MCF 10A (cell line): Measurements from ENCODE around the gene PCYT2. TPM values are rescaled to one million over a fixed set of nuclear protein-coding genes. Genes with fewer than 3 reads are reported as not detected.

Experiments used
- BruUV-seq: library from RNA; stranded (reverse); fragments of 400-500 nt; replicated peaks from 2 replicates; lab custom pipeline; 2021; lab: Mats Ljungman, UMichigan
- CTCF ChIA-PET: fragments of 300-600 bp; sonication (Branson Sonifier 250); formaldehyde crosslinking; extraction: SDS; loops from one replicate; lab custom pipeline; 2021; ENCODE audit warnings: antibody characterized with exemption, inconsistent platforms; lab: Yijun Ruan, JAX
- POLR2A ChIA-PET: fragments of 300-600, 350-650 bp; sonication (Branson Sonifier 250); formaldehyde crosslinking; extraction: SDS; loops from one replicate; lab custom pipeline; 2020; ENCODE audit warnings: antibody characterized with exemption, inconsistent platforms; lab: Yijun Ruan, JAX
- DNase-seq: peaks from one replicate; pipeline ENCODE4 v3.0.0-alpha.2; 2018; ENCODE audit not compliant: unreplicated experiment
- H3K27ac Mint-ChIP-seq: one replicate; pipeline ENCODE4 v1.8.0; 2022; ENCODE audit warnings: mild to moderate bottlenecking, low read depth, mixed read lengths; ENCODE audit not compliant: unreplicated experiment
- H3K27me3 Mint-ChIP-seq: one replicate; pipeline ENCODE4 v1.8.0; 2022; ENCODE audit warnings: mixed read lengths; ENCODE audit not compliant: insufficient read depth, unreplicated experiment
- H3K36me3 Mint-ChIP-seq: one replicate; pipeline ENCODE4 v1.8.0; 2022; ENCODE audit warnings: mild to moderate bottlenecking, moderate library complexity, mixed read lengths; ENCODE audit not compliant: insufficient read depth, unreplicated experiment
- H3K4me1 Mint-ChIP-seq: one replicate; pipeline ENCODE4 v1.8.0; 2022; ENCODE audit warnings: mixed read lengths; ENCODE audit not compliant: insufficient read depth, unreplicated experiment
- H3K4me3 Mint-ChIP-seq: one replicate; pipeline ENCODE4 v1.8.0; 2022; ENCODE audit warnings: mild to moderate bottlenecking, moderate library complexity, mixed read lengths; ENCODE audit not compliant: unreplicated experiment
- H3K9me3 Mint-ChIP-seq: one replicate; pipeline ENCODE4 v1.8.0; 2022; ENCODE audit warnings: mixed read lengths; ENCODE audit not compliant: unreplicated experiment
- intact Hi-C: fragments of 100-400 bp; cut with micrococcal nuclease; formaldehyde crosslinking; loops from 2 replicates; pipeline ENCODE4 v1.14.1; 2022
- total RNA-seq: library from RNA; stranded (reverse); gene quantifications from 2 replicates; pipeline ENCODE4 v1.2.3, GENCODE V29; 2022
- TF ChIP-seq, protein P1 (sequence below): fragments of 200-600 bp; IDR thresholded peaks from one replicate; pipeline ENCODE4 v1.8.0; 2022; ENCODE audit warnings: antibody characterized with exemption, mild to moderate bottlenecking; ENCODE audit not compliant: unreplicated experiment

The PCYT2 gene
- total RNA-seq, 1 experiment from 2014 or later: 26.8 TPM

DNA sequence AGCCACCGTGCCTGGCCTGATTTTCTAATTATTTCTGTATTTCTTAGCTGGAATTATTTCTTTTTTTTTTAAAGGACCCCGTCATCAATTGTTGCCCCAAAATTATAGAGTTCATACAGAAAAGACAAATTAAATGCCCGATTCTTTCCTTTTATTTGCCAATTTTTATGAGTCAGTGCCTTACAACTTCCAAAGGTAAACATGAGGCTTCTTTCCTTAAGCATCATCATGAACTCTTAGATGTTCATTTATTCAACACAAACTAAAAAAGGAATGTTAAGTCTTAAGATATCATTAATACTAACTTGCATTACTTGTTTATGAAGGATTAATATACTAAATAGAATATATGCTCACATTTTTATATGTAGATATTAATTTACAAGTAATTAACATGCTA lies 32.9 kb downstream of the PCYT2 start:
- no peak for DNase-seq
- Mint-ChIP-seq H3K27ac (no peak overlapping the region), H3K9me3 (no peaks in the 10 kb centered on the region), H3K27me3 (no peaks in the 10 kb centered on the region), H3K36me3 (peaks cover 52% of the 10 kb centered on the region), H3K4me1 (no peaks in the 10 kb centered on the region), H3K4me3 (no peak overlapping the region)
- BruUV-seq: no TSS peak
- CTCF ChIA-PET: no interaction called here
- TF ChIP-seq, protein P1, sequence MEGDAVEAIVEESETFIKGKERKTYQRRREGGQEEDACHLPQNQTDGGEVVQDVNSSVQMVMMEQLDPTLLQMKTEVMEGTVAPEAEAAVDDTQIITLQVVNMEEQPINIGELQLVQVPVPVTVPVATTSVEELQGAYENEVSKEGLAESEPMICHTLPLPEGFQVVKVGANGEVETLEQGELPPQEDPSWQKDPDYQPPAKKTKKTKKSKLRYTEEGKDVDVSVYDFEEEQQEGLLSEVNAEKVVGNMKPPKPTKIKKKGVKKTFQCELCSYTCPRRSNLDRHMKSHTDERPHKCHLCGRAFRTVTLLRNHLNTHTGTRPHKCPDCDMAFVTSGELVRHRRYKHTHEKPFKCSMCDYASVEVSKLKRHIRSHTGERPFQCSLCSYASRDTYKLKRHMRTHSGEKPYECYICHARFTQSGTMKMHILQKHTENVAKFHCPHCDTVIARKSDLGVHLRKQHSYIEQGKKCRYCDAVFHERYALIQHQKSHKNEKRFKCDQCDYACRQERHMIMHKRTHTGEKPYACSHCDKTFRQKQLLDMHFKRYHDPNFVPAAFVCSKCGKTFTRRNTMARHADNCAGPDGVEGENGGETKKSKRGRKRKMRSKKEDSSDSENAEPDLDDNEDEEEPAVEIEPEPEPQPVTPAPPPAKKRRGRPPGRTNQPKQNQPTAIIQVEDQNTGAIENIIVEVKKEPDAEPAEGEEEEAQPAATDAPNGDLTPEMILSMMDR: no peak
- intact Hi-C loops: no loop called here
- POLR2A ChIA-PET: interaction anchor here (0.7 kb wide), 1 partner anchor 20 kb away, joined by 3 read pairs; no protein-coding TSS in a partner anchor

DNA sequence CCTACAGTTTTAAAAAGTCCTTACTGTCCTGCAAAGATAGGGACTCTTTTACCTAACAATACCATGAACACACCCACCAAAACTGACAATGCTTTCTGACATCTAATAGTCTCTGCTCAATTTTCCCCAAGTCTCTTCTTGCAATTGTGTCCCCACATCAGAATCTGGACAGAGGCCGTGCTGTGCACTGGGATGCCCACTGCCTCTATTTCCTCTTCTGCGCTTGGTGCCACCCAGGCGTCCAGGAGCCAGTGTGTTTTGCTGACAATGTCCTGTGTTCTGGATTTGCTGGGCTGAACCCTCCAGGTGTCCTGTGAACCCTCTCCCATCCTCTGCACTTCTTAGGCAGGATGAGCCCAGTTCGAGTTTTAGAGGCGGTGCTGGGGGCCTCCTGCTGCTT lies 33.6 kb downstream of the PCYT2 start:
- H3K4me1 Mint-ChIP-seq: no peaks in the 10 kb centered on the region
- DNase-seq: no peak
- TF ChIP-seq, protein P1: no peak
- no peak overlapping the region for H3K4me3 Mint-ChIP-seq
- no peaks in the 10 kb centered on the region for H3K9me3 Mint-ChIP-seq
- POLR2A ChIA-PET: interaction anchor here (0.7 kb wide), 1 partner anchor 20 kb away, joined by 3 read pairs; no protein-coding TSS in a partner anchor
- intact Hi-C loops: no loop called here
- BruUV-seq: no TSS peak
- H3K27me3 Mint-ChIP-seq: no peaks in the 10 kb centered on the region
- no peak overlapping the region for H3K27ac Mint-ChIP-seq
- H3K36me3 Mint-ChIP-seq: peaks cover 48% of the 10 kb centered on the region
- CTCF ChIA-PET: no interaction called here

DNA sequence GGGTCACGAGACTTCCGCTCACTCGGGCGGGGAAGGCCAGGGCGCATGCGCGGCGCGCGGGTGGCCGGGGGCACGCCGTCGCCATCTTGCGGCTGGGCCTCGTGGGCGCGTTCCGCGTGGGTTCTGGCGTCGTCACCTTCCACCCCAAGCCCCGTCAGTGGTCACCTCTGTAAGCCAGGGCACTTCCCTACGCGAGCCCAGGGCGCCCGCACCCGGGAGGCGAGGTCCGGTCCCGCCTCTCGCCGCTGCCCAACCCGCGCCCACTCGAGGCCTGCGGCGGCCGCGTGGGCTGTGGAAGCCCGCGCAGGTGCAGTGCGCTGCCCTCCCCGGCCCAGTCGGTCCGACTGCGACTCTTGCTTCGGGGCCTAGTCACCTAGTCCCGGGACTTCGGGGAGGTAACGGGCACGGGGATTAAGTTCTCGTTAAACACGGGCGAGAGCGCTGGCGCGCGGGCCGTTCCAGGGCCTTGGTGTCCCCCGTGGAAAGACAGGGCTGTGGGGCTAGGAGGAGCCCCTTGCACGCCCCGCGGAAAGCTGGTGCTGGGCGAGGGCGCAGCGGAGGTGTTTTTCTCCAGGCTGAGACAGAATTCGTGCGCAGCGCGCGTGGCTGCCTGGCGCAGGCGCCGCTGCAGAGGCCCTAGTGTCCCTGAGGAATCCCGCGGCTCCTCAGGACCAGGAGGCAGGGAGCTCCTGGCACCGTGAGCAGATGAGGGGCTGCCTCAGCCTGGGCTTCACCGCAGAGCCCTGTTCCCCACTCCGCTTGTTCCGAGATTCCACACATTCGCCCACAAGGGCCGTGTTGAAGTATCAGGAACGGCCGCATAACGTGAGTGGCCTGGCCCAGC lies 39.6 kb downstream of the PCYT2 start:
- BruUV-seq: TSS peak; percentile 68
- ChIA-PET CTCF (interaction anchor here (1.0 kb wide), 1 partner anchor 14 kb away, joined by 6 read pairs; no protein-coding TSS in a partner anchor), POLR2A (interaction anchor here (0.6 to 4.1 kb wide), 15 partner anchors 10 to 166 kb away, joined by 3 to 27 read pairs (median 11); partner anchors contain the start of genes ALYREF, DCXR, P4HB and PYCR1)
- peak; percentile 89 for DNase-seq
- Mint-ChIP-seq H3K4me3 (peak overlapping the region; percentile 78), H3K36me3 (peaks cover 52% of the 10 kb centered on the region), H3K27me3 (no peaks in the 10 kb centered on the region), H3K27ac (peak overlapping the region; percentile 88), H3K9me3 (no peaks in the 10 kb centered on the region), H3K4me1 (peaks cover 18% of the 10 kb centered on the region)
- intact Hi-C loops: no loop called here
- TF ChIP-seq, protein P1: peak; percentile 28

DNA sequence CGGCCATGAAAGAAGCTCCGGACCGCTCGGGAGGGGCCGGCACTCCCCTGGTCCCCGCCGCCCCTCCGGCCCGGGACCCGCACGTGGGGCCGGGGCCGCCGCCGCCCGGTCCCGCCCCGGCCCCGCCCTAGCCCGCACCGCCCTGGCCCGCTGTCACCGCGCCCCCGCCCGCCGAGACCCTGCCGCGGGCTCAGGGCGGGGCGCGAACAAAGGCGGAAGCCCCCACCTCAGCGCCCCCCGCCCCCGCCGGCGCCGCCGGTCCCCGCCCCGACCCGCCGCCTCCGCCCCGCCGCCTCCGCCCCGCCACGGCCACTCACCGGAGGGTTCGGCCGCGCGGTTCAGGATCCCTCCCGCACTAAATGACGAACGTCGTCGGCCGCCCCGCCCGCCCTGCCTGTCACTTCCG lies 40.2 kb downstream of the PCYT2 start, which contains the start of gene ARHGDIA:
Gene ARHGDIA (minus strand): TSS at position 357 of the 406 bp plus-strand sequence. CDS start 1,407 bp downstream, outside the sequence.
- intact Hi-C loops: no loop called here
- CTCF ChIA-PET: no interaction called here
- no peak for DNase-seq
- H3K4me1 Mint-ChIP-seq: peaks cover 18% of the 10 kb centered on the region
- H3K4me3 Mint-ChIP-seq: peak within 1 kb of the TSS; percentile 78
- H3K27ac Mint-ChIP-seq: peak within 1 kb of the TSS; percentile 88
- H3K9me3 Mint-ChIP-seq: no peaks in the 10 kb centered on the region
- POLR2A ChIA-PET: interaction anchor here (0.6 to 4.1 kb wide), 9 partner anchors 9 to 318 kb away, joined by 3 to 27 read pairs (median 14); partner anchors contain the start of genes ARL16, HGS and P4HB
- no peaks in the 10 kb centered on the region for H3K27me3 Mint-ChIP-seq
- H3K36me3 Mint-ChIP-seq: peaks cover 58% of the 10 kb centered on the region
- no TSS peak for BruUV-seq
- TF ChIP-seq, protein P1: no peak
